Embryonic facial prominence (tissue), 1 donor: Measurements from ENCODE around the gene NLGN1.
"Not testable (repeated sequence)": the region's sequence is repeated elsewhere in the genome, so short reads cannot be mapped to it uniquely, and the experiment has no call there.

Experiments
- DNase-seq: peaks from one replicate; pipeline ENCODE4 v3.0.0-alpha.2; 2016; ENCODE audit errors: extremely low spot score

The NLGN1 gene

DNA sequence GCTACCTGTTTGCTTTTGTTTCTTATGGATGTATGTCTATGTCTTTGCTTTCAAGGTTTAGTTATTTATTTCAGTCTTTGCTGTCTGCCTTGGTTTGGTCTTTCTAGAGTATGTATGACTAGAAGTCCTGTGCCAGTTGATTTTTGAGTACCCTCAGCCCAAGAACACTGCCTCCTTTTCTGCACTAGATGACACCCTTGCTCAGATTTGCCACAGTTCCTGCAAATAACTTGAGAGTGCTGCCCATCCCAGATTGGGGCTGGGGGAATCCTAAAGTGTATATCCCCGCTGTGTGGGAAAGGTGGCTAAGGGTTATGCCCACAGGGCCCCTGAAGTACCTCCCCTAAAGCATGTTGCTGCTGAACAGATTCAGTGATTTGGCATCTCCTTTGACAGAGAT is 32.0 kb downstream of the NLGN1 start:
- no peak for DNase-seq

DNA sequence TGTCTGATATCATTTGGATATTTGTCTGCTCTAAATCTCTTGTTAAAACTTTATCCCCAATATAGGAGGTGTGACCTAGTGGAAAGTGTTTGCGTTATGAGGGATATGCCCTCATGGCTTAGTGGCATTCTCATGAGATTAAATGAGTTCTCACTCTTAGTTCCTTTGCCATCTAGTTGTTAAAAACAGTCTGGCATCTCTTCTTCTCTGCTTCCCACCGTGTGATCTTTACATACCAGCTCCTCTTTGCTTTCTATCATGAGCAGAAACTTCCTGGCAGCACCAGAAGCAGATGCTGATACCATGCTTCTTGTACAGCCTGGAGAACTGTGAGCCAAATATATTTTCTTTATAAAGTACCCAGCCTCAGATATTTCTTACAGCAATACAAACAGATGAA is 33.0 kb downstream of the NLGN1 start:
- DNase-seq = no peak

DNA sequence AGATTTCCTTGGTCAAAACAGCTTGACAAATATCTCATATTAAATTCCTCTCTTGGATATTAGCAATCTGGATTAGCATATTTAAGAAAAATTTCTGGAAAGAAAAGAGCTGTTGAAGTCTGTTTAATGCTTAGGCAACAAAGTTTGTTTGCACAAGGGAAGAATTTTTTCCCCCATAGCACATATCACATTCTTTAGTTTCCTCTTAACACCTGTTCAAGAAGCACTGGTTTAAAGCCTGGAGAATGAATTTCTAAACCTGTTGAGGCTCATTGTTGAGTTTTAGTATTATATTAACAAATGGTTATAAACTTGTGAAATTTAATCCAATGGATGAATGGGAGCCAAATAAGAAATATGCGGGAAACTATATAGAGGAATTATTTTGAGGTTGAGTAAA is 41.5 kb downstream of the NLGN1 start:
- no peak for DNase-seq

DNA sequence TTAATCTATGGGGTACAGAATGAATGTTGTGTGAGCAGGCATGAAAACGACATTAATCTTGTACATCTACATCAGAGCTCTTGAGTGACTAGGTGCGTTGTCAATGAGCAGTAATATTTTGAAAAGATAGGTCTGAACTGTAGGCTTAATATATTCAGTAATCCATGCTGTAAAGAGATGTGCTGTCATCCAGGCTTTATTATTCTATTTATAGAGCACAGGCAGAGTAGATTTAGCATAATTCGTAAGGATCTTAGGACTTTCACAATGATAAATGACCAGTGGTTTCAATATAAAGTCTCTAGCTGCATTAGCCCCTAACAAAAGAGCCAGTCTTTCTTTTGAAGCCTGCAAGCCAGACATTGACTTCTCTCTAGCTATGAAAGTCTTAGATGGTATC is 43.0 kb downstream of the NLGN1 start:
- DNase-seq = no peak

DNA sequence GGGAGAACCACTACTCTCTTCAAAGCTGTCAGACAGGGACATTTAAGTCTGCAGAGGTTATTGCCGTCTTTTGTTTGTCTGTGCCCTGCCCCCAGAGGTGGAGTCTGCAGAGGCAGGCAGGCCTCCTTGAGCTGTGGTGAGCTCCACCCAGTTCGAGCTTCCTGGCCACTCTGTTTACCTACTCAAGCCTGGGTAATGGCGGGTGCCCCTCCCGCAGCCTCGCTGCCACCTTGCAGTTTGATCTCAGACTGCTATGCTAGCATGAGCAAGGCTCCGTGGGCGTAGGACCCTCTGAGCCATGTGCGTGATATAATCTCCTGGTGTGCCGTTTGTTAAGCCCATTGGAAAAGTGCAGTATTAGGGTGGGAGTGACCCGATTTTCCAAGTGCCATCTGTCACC is 54.0 kb downstream of the NLGN1 start:
- DNase-seq = not testable (repeated sequence)

DNA sequence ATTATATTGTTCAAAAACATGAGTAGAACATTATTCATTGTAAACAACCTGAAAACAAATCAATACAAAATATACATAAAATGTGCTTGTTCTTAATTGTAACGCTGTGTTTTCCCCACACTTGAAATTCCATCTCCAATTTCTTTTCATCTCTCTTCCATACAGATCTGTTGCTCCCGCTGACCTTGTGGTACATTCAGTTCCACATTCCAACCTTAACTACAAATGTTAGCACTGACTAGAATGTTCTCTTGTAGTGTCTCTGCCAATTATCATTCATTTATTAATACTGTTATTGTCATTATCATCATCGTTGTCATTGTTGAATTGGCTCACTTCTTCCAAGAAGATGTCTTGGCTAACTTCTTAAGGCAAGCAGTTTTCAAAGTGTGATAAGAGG is 65.7 kb downstream of the NLGN1 start:
- no peak for DNase-seq

DNA sequence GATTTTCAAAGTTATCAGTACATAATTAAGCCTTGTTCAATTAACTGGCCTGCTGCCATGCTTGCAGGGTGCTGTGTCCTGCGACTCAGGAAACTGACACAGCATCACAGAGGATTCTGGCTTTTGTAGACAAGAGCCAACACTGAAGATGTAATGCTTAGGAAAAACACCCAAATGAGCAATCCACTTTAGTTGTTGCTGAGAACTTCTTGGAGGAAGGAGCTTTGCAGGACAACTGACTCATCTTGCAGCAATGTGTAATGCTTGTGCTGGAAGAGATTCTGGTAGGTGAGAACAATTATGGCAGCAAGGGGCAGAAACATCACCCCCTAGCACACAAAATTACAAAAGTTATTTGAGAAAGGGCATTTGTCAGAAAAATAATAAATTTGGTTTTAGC is 67.6 kb downstream of the NLGN1 start:
- DNase-seq = no peak

DNA sequence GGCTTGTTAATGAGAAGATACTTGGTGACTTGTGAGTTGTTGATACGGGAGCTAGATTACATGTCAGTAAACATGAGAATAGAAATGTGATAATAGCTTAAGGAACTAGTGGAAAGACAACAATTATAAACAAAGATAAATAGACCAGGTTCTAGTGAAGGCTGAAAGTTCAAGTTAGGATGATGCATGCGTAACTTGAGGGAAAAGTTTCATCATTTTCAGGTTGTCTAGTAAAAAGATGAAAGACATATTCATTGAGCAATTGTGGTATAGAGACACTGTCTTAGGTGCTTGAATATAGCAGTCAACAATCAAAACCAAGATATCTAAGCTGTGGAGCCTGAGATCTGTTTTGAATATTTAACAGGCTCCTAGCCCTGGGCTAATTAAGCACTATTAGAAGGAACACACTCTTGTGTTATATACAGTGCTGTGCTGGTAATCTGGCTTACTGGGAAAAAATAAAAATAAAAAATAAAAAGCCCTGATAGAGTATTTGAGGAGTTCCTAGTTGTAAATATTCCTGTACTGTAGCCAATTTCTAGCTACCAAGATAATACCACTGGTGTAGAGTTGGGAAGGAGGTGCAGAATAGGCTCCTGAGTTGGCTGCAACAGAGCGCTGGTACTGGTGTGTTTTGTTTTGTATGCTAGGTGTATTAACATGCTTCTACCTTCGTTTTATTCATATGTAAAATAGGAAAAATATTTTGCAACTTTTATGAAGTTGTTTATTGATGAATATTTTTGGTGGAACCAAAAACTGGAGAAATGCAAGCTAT is 68.5 kb downstream of the NLGN1 start:
- DNase-seq = no peak

DNA sequence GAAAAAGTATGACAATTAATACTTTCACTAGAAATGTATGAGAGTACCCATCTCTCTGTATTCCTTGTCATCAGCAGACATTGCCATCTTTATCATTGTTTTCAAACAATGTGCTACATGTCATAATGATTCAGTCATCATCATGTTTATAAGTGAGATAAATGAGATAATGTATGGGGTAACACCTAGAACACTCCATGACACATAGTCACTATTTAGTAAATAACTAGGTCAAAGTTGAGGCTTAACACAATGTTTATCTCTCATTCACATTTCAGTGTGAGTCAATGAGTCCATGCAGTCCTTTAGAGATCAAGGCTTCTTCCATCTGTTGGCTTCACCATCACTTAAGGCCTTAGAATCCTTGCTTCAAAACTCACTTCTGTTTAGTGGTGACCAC is 70.0 kb downstream of the NLGN1 start:
- no peak for DNase-seq

DNA sequence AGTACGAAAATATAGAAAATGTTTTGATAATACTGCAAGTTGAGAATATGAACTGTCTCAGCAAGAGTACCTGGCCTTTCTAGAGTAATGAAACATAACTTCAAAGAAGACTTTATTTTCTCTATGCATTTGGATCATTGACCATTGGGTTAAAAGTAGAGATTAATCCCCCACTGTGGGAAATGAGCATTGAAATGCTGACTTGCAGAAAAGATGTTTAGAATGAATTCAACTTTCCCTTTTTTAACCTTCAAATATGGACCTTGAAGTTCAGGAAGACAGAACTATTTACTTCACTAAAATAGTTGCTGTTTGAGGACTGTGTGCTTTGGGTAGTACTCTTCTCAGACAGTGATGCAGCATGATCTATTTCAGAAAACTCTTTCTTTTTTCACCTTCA is 75.7 kb downstream of the NLGN1 start:
- no peak for DNase-seq

DNA sequence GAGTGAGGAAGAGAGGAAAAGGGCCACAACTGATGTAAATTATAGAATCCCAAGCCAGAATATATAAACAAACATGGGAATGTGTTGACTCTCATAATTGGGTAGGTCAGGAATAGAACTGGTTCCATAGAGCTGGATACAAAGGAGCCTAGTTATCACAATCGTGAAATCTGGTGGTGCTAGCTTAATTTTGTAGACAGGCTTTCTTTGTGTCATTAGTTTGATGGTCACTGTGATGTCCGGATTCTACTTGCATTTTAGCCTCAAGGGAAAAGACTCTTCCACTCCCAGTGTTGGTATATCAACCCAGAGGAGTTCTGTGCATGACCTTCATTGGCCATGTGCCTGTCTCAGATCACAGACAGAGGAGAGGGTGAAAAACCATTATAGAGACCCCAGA is 81.8 kb downstream of the NLGN1 start:
- no peak for DNase-seq

DNA sequence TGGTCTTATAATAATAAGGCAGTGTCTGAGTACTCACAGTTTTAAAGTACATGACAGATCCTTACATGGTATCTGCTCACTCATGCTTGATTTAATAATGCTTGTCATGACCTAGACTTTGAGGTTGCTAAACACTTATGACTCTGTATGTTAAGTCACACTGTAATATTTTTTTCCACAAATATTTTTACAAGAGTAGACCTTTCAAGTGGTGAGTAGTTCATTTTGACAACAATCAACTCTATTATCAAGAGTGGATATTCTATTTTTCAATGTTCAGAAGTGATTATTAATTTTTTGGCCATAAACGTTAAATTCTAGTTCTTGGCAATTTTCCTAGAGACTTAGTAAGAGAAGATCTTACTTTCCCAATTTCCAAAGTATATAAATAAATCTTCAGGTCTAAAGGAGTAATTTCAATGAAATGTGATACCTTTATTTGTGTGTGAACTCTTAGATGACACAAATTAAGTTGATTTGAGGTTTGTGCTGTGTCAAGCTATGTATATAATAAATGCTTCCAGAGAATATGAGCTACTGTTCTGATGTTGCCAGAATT is 104.5 kb downstream of the NLGN1 start:
- no peak for DNase-seq

DNA sequence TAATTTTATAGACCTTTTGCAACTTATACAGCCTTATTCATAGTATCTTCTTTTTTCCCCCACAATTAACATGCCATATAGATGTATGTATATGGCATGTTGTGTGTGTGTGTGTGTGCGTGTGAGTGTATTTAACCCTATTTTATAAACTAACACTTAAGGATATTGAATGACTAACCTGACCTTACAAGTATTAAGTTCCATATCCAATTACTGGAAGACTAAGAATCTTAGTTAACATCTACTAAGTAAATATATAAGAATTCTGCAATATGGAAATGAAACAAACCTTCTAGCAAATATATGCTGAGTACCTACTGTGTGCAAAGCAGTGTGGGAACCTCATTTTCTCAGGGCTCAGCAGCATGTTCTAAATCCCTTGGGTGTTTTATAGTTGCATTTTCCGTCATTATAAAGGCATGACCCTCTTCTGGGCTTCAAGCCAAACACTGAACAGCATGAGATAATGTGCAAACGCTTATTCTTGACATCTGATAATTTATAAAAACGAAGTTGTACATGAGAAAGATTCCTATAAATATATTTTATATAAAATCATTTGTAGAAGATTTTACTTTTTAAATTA is 105.5 kb downstream of the NLGN1 start:
- no peak for DNase-seq

DNA sequence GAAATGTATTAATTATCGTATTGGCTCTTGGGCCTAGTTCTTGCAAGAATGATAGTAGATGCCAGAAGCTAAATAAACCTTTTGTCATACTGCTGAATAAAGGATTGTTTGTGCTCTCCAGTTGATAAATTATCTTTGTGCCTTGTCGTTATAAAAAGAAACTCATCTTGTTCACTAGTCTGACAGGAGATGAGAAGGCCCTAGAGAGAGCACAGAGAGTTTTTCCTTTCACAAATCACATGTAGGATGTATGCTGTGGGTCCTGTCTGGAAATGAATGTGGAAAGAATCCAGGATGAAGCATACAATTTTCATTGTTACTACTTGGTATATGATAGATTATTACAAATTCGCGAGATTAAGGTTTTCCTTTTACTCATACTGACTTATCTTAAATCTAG is 113.0 kb downstream of the NLGN1 start:
- DNase-seq = no peak

DNA sequence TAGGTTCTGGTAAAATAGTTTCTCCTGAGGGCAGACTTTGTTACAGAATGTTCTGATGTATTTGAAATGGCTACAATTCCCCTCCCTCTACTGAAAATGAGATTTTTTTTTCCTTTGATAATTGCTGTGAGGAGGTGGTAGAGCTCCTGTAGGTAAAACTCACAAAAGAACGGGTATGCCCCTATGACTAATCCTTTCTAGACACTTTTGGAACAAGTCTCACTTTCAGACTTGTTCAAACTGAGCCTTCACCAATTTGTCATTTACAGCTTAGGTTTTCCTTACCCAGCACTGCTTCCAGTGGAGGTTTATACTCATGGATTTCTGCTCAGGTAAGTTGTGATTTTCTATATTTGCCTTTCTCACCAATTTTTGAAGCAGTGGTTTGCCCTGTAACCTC is 115.6 kb downstream of the NLGN1 start:
- DNase-seq = no peak

DNA sequence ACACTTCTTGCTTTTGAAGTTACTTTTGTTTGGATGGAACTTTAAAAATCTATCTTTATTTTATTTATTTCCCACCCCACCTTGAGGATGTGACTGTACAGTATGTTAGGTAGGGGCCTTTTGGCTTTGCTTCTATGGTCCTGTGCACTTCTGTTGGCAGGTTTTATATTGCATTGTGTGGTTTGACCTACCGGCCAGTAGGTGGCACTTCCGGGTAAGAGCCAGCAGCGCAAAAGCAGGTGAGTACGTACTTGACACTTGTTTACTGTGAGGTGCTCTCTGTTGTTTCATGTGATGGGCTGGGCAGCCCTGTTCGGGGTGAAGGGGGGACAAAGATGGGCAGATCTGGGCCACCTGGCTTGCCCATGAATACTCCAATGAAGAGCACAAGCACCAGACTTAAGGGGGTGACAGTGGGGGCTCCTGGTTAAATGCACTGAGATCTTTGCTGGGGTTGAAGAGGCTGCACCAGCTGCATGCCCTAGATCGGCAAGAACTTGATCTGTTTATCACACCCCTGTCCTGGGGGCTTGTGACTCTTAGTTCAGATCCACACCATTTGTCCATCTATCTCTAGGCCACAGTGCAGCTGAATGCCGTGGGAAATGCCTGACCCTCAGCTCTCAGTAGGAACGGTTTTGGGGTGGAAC is 131.6 kb downstream of the NLGN1 start:
- DNase-seq = no peak

DNA sequence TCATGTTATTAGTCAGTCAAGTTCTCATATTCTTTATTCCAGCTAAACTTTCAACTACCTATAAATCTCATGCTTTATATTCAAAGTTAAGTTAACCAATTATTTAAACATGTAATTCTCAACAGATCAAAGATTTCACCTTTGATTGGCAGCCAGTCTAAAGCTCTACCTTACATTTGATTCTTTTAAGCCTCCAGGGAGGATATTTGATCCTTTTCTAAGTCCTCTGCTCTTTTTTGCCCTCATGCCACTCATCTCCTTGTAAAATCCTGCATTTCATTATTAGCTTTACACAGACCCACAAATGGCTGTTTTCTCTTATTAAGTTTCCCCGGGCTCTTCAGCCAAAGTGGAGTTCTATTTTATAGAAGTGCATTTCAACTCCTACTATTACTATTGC is 134.1 kb downstream of the NLGN1 start:
- DNase-seq = no peak

DNA sequence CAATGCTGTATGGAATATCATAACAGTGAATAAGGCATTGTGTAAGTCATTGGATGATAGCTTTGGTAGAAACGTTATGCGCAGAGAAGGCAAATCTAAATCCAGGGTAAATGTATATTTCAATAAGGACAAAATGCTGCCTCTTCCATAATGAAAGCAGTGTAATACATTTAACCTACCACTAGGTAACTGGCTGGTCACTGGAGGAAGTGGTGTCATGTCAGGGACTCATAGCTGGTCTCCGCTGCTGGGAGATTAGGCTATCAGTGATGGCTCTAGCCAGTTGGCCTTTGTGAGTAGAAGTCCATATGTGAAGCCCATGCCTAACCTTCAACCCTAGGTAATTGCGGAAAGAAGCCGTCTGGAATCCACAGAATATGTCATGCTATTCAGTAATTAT is 140.9 kb downstream of the NLGN1 start:
- DNase-seq = no peak

DNA sequence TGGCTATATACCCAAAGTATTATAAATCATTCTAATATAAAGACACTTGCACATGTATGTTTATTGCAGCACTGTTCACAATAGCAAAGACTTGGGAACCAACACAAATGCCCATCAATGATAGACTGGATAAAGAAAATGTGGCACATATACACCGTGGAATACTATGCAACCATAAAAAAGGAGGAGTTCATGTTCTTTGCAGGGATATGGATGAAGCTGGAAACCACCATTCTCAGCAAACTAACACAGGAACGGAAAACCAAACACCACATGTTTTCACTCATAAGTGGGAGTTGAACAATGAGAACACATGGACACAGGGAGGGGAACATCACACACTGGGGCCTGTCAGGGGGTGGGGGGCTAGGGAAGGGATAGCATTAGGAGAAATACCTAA is 148.0 kb downstream of the NLGN1 start:
- not testable (repeated sequence) for DNase-seq

DNA sequence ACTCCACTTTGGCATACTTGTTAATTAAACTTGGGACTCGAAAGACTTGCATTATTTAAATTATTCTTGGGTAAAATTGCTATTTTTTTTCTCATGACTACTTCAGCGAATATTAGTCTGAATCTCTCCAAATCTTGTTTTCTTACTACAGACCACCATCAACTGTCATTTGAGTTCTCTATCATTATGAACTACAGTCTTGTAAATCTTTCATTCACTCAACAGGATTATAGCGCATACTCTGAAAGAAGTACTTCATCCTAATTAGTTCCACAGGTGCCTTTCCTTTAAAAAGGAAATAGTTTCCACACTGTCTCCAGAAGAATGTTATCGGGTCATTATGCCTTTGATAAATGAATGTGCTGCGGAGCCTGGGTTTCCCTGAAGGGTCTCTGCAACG is 149.5 kb downstream of the NLGN1 start:
- DNase-seq = no peak

DNA sequence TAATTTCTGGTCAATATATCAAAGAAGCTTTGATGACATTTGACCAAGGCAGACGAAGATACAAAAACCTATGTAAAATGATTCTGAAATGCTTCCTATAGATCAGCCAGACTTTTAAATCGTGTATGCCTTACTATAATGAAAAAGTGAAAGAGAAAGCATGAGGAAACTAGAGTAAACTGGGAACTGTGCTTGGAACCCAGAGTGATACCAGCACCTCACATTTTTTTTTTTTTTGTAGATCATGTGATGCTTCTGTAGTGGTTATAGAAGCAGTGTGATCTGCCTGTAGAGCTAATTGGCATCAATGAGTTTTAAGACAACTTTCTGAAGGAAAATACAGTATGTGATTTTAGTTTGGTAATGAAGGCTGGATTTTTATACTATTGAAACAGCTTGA is 150.7 kb downstream of the NLGN1 start:
- DNase-seq = no peak

DNA sequence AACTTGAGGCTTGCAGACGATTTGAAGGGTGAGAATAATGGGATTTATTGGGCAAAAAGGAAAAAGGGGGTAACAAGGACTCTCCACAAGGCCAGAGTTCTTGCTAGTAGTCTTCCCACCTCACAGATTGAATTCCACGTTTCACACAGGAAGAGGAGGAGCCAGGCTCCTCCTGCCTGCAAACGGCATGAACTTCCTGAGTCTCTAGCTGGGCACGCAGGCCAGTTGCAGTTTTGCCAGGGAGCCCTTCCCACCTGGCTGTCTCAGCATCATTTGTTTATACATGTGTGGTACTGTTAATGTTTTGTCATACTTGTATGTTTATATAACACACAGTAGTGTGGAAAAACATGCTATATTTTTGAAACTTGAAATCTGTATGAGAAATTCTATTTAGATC is 155.0 kb downstream of the NLGN1 start:
- no peak for DNase-seq

DNA sequence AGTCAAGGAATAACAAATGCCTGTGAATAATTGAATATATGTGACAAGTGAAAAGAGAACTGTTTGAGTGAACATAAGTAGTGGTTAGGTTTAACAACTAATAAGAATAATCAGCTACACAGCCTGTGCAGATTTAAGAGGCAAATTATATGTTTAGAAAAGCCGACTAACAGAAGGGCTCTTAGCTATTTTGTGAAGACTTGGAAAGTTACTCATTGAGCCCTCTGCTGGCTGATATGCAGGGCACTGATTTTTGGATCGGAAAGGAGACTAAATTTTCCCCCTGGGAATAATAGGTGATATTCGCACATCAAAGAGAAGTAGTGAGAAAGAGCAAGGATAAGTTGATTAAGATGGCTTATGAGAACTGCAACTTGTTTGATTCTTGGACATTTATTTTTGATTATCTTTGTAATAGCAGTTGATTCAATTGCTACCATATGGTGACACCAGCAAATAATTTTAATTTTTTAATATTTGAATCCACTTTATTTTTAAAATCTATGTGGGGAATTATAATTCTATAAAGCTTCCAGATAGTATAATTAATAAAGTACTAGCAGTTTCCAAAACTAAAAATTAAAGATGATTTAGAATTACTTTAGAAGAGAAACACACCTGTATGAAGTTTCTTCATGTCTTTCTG is 156.2 kb downstream of the NLGN1 start:
- no peak for DNase-seq
